GM10248 (cell line): ENCODE results near the gene STAG3.
"Not testable (repeated sequence)": the region's sequence is repeated elsewhere in the genome, so short reads cannot be mapped to it uniquely, and the experiment has no call there.

Experiments used
- CTCF ChIA-PET: fragments of 300-600 bp; sonication (Branson Sonifier 250); formaldehyde crosslinking; extraction: SDS; loops from one replicate; lab custom pipeline; 2021; ENCODE audit warnings: antibody characterized with exemption; lab: Yijun Ruan, JAX
- POLR2A ChIA-PET: fragments of 350-650 bp; sonication (Branson Sonifier 250); formaldehyde crosslinking; extraction: SDS; loops from one replicate; lab custom pipeline; 2020; ENCODE audit warnings: antibody characterized with exemption; lab: Yijun Ruan, JAX
- DNase-seq: peaks from one replicate; pipeline ENCODE4 v3.0.0; 2012; ENCODE audit errors: extremely low spot score
- TF ChIP-seq, protein P1 (sequence below): IDR thresholded peaks from 2 replicates; pipeline ENCODE4 v1.5.1; 2012; ENCODE audit warnings: mild to moderate bottlenecking, low read depth; ENCODE audit errors: extremely low read depth, missing control alignments, control extremely low read depth

The STAG3 gene

DNA sequence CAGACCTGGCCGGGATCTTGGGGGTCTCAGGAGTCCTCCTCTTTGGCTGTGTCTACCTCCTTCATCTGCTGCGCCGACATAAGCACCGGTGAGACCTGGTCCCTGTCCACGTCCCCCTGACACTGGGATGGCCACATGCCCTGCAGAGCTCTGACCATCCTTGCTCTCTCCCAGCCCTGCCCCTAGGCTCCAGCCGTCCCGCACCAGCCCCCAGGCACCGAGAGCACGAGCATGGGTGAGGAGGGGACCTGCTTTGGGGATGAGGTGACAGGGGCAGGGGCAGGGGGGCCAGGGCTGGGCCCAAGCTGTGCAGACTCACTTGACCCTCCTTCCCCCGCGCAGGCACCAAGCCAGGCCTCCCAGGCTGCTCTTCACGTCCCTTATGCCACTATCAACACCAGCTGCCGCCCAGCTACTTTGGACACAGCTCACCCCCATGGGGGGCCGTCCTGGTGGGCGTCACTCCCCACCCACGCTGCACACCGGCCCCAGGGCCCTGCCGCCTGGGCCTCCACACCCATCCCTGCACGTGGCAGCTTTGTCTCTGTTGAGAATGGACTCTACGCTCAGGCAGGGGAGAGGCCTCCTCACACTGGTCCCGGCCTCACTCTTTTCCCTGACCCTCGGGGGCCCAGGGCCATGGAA is 43.0 kb downstream of the STAG3 start:
- TF ChIP-seq, protein P1, sequence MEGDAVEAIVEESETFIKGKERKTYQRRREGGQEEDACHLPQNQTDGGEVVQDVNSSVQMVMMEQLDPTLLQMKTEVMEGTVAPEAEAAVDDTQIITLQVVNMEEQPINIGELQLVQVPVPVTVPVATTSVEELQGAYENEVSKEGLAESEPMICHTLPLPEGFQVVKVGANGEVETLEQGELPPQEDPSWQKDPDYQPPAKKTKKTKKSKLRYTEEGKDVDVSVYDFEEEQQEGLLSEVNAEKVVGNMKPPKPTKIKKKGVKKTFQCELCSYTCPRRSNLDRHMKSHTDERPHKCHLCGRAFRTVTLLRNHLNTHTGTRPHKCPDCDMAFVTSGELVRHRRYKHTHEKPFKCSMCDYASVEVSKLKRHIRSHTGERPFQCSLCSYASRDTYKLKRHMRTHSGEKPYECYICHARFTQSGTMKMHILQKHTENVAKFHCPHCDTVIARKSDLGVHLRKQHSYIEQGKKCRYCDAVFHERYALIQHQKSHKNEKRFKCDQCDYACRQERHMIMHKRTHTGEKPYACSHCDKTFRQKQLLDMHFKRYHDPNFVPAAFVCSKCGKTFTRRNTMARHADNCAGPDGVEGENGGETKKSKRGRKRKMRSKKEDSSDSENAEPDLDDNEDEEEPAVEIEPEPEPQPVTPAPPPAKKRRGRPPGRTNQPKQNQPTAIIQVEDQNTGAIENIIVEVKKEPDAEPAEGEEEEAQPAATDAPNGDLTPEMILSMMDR: no peak
- POLR2A ChIA-PET: interaction anchor here (0.5 to 1.3 kb wide), 4 partner anchors 15 to 1907 kb away, joined by 3 to 5 read pairs (median 4); partner anchors contain the start of gene MEPCE
- CTCF ChIA-PET: interaction anchor here (0.7 to 2.4 kb wide), 4 partner anchors 12 to 88 kb away, joined by 3 to 11 read pairs (median 3); no protein-coding TSS in a partner anchor
- DNase-seq: no peak

DNA sequence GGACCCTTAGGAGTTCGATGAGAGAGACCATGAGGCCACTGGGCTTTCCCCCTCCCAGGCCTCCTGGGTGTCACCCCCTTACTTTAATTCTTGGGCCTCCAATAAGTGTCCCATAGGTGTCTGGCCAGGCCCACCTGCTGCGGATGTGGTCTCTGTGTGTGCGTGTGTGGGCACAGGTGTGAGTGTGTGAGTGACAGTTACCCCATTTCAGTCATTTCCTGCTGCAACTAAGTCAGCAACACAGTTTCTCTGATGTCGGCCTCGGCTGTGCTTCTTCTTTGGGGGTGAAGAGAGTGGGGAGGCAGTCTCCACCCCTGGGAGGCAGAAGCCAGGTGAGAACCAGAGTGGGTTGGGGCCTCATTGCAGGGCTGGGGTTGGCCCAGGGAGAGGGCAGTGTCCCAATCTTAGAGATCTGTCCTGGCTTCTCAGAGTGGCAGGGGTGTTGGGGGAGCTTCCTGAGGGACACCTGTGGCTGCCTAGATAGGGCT is 43.6 kb downstream of the STAG3 start:
- DNase-seq: peak; percentile 81
- POLR2A ChIA-PET: interaction anchor here (0.6 to 1.3 kb wide), 3 partner anchors 14 to 1908 kb away, joined by 3 to 5 read pairs (median 4); partner anchors contain the start of gene MEPCE
- CTCF ChIA-PET: interaction anchor here (0.7 to 2.4 kb wide), 3 partner anchors 11 to 88 kb away, joined by 3 to 11 read pairs (median 3); no protein-coding TSS in a partner anchor
- TF ChIP-seq, protein P1: no peak

DNA sequence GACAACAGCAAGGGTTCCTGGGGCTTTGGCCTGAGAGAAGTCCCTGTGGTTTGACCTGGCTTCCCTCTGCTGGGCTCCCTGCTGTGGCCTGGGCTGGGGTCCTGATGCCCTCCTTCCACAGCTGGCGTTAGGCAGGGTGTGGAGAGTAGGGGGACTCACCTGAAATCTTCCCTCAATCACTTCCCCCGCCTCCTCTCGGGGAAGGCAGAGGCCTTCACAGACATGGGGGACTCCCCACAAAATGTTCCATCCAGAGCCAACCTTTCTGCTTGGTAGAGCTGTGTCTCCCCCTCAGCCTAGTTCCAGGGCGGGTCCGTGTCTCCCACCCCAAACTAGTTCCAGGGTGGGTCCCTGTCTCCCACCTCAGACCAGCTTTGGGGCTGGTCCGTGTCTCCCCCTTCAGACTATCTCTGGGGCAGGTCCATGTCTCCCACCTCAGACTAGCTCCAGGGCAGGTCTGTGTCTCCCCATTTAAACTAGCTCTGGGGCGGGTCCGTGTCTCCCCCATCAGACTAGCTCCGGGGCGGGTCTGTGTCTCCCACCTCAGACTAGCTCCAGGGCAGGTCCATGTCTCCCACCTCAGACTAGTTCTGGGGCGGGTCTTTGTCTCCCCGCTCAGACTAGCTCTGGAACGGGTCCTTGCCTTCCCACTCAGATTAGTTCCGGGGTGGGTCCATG is 44.2 kb downstream of the STAG3 start:
- DNase-seq: peak; percentile 34
- TF ChIP-seq, protein P1: no peak
- POLR2A ChIA-PET: interaction anchor here (0.6 to 1.3 kb wide), 3 partner anchors 123 to 535 kb away, joined by 4 to 5 read pairs (median 4); partner anchors contain the start of gene MEPCE
- CTCF ChIA-PET: interaction anchor here (0.6 to 2.4 kb wide), 5 partner anchors 11 to 186 kb away, joined by 3 to 11 read pairs (median 3); no protein-coding TSS in a partner anchor

DNA sequence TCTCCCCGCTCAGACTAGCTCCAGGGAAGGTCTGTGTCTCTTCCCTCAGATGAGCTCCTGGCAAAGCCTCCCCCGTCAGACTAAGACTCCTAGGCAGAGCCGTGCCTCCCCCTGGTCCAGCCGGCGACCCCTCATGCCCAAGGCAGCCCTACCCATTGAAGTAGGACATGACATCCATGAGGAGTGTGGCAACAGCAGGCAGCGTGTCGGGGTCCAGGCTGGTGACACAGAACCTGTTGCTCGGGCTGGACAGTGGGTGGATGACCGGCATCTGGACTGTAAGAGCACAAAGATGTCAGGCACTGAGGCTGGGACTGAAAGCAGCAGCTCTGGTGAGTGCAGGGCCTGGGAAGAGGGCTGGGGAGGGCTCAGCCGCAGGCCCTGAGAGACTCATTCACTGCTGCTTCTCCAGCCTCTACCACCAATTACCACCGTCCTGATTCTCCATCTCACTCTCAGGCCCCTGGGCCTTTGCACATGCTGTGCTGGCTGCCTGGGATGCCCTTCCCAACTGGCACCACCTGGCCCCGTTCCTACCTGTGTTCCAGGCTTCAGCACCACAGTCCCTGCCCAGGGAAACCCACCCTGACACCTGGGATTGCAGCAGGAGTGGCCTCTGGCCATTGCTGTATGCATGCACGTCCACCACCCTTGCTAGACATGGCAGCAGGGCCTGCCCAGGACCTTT is 44.9 kb downstream of the STAG3 start:
- CTCF ChIA-PET: interaction anchor here (0.6 to 2.4 kb wide), 5 partner anchors 10 to 185 kb away, joined by 3 to 11 read pairs (median 3); no protein-coding TSS in a partner anchor
- no peak for DNase-seq
- TF ChIP-seq, protein P1: no peak
- POLR2A ChIA-PET: interaction anchor here (0.6 to 1.2 kb wide), 2 partner anchors 122 to 535 kb away, joined by 4 to 5 read pairs; no protein-coding TSS in a partner anchor

DNA sequence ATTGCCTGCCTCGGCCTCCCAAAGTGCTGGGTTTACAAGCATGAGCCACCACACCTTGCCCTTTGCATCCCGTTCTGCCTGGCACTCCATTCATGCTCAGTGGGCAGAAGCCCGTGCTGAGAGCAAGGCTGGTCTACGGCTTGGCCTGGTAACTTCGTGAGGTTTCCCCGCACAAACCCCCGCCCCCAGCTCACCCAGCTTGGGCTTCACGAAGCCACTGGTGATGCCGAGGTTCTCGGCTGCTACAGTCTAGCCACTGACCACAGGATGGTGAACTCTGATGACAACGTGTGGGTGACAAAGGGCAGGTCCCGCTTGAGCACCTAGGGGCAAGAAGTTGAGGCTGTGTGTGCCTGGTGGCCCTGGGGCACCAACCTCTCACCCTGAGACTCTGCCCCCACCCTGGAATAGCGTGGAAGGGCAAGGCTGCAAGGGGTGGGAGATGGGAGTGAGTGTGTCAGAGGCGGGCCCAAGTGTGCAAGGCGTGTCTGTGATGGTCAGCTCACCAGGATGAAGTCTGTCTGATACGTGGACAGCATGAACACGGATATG is 45.7 kb downstream of the STAG3 start:
- CTCF ChIA-PET, DNase-seq: not testable (repeated sequence)
- POLR2A ChIA-PET: interaction anchor here (0.6 kb wide), 1 partner anchor 472 kb away, joined by 5 read pairs; no protein-coding TSS in a partner anchor

DNA sequence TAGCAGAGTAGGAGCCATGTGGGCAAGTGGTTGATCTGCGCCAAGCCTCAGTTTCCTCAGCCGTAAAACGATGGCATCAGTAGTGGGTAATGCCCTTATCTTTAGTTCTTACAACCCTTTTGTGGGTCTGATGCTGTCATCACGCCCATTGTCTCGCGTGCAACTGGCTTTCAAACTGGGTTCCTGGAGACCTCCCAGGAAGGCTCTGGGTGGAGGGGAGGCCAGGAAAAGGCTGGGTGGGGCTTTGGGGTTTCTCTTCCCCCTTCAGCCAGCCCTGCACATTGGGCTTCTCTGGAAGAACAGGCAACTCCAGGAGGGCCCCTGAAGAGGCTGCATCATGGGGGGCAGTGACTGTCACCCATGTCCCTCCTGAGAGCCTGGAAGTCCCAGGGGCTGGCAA is 47.2 kb downstream of the STAG3 start:
- CTCF ChIA-PET: interaction anchor here (1.1 kb wide), 1 partner anchor 47 kb away, joined by 3 read pairs; no protein-coding TSS in a partner anchor

DNA sequence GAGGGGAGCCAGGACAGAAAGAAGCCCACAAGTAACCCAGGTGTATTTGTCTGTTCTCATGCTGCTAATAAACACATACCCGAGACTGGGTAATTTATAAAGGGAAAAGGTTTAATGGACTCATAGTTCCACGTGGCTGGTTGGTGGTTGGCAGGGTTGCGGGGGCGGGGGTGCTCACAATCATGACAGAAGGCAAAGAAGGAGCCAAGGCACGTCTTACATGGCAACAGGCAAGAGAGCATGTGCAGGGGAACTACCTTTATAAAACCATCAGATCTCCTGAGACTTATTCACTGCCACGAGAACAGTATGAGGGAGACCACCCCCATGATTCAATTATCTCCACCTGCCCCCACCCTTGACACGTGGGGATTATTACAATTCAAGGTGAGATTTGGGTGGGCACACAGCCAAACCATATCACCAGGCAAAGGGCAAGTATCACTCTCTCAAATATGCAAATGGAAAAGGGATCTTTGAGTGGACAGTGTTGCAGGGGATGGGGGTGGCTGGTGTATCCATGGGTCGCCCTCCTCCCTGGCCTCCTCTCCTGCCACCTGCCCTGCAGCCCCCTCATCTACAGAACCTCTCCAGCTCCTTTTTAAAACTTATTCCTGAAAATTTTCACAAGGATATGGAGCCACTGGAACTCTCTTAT is 57.1 kb downstream of the STAG3 start:
- CTCF ChIA-PET: interaction anchor here (0.8 kb wide), 1 partner anchor 17 kb away, joined by 3 read pairs; no protein-coding TSS in a partner anchor
- POLR2A ChIA-PET: interaction anchor here (0.6 to 0.9 kb wide), 2 partner anchors 14 to 18 kb away, joined by 3 to 5 read pairs; no protein-coding TSS in a partner anchor
- DNase-seq: not testable (repeated sequence)

More for the DNA sequence above, 47.2 kb downstream of the STAG3 start:
- DNase-seq, POLR2A ChIA-PET: not testable (repeated sequence)

DNA sequence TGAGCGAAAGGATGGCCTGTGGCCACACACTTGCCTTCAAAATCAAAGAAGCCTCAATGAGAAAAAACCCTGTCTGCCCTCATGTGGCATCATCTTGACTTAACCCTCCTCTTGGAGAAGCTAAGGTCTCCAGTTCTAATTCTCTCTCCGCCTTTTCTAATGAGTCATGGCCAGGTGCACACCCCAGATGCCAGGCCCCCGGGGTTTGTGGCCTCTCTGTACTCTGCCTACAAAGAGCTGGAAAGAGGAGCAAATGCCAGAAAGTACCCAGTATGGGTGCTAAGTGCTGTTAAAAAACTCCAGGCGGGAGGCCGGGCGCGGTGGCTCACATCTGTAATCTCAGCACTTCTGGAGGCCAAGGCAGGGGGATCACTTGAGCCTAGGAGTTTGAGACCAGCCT is 62.3 kb downstream of the STAG3 start:
- CTCF ChIA-PET, DNase-seq, POLR2A ChIA-PET: not testable (repeated sequence)

DNA sequence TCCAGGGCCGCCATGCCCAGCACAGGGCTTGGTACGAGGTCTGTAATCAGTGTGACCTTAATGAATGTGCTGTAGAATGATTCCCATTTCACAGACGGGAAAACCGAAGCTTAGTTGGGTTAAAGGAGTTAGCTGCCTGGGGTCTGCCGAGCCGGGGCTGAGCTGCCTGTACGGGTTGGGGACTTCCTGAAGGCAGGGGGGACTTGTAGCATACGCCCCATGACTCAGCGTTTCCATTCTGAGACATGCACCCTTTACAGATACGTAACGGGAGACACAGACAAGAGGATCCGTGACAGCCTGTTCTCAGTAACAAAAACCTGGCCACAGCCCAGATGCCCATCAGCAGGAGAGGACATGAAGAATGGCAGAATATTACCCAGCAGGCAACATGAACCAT is 65.7 kb downstream of the STAG3 start:
- DNase-seq: peak; percentile 79
- POLR2A ChIA-PET: not testable (repeated sequence)
- CTCF ChIA-PET: interaction anchor here (0.7 to 1.0 kb wide), 2 partner anchors 26 to 29 kb away, joined by 3 read pairs; no protein-coding TSS in a partner anchor

DNA sequence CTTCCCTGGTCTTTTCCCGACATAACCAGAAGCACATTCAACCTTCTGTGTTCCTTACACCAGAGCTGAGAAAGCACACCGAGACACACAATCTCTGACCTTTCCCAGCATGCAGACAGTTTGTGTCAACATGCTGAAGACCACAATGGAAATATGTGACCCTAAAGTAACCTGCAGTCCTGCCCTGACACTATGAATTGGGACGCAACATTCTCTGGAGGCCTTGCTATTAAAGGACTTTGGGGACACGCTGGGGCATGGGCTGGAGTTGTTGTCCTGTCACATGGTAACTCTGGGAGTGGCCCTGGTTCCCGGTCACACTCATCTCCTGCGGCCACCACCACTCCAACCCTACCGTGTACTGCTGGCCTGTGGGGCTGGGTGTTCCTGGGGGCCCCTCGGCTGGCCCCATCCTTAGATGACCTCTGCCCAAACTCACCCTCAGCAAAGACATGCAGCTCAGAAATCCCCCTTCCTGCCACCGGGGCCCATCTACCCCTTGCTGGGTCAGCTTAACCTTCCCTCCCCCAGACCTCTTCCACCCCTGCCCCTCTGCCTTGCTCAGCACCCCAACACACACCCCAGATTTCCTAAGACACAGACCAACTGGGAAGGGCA is 67.4 kb downstream of the STAG3 start:
- DNase-seq, POLR2A ChIA-PET: not testable (repeated sequence)
- CTCF ChIA-PET: interaction anchor here (1.0 kb wide), 1 partner anchor 10 kb away, joined by 4 read pairs; no protein-coding TSS in a partner anchor
